Endothelial cell of hepatic sinusoid (primary cell): ENCODE results near the gene HLA-DQB1.
"Not testable (repeated sequence)": the region's sequence is repeated elsewhere in the genome, so short reads cannot be mapped to it uniquely, and the experiment has no call there.

Experiments
- in situ Hi-C: cut with HindIII; loops from 2 replicates; pipeline ENCODE4 v1.10.0; 2017; ENCODE audit warnings: low sequenced_read_pairs

Gene HLA-DQB1

GRCh38 chr6:32666420-32667300, at the start of gene HLA-DQB1:
Gene HLA-DQB1 (minus strand): TSS chr6:32666657. CDS start chr6:32666607, 50 bp downstream.
- in situ Hi-C loops = loop anchor here (5.0 kb wide), 1 partner anchor 76 kb away; the partner anchor contains the start of gene HLA-DQA2

DNA sequence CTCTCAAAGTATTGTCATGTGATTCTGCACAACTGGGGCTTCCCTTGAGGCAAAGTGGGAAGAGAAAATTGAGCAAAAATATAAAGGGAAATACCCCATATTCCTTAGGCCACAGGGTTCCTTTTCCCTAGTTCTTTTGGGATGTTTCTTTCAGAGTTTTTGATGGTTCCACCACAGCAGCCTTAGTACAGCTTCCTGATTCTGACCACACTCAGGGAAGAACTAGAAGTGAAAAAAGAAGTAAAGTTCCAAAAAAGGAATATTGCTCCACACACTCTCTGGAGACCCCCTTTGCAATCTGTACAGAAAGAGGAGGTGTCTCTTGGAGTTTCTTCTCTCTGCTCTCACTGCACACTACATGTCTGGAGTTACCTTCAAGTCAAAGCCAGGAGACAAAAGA, 46.8 kb upstream of the HLA-DQB1 start:
- in situ Hi-C loops = no loop called here

GRCh38 chr6:32709625-32710024, 43.2 kb upstream of the HLA-DQB1 start:
- in situ Hi-C loops = no loop called here

- in situ Hi-C loops = not testable (repeated sequence)
Measured at GRCh38 chr6:32705164-32705563, 38.7 kb upstream of the HLA-DQB1 start.

DNA sequence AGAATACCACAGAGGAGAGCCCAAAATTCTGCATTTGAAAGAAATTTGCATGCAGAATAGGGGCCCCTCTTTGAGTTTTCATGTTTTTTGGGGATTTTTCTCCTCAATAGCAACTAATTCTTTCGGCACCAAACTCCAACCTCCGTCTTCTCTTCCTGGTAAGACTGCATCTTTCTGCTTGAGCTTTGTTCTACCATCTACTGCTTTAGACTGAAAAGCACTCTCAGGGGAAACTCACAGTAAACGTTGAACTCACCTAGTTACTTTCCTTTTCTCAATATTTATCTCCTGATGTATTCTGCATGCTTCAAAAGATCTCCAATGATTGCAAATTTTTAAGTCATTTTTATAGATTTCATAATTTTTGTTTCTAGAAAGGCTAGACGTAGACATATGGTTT, 36.9 kb upstream of the HLA-DQB1 start:
- in situ Hi-C loops = no loop called here

DNA sequence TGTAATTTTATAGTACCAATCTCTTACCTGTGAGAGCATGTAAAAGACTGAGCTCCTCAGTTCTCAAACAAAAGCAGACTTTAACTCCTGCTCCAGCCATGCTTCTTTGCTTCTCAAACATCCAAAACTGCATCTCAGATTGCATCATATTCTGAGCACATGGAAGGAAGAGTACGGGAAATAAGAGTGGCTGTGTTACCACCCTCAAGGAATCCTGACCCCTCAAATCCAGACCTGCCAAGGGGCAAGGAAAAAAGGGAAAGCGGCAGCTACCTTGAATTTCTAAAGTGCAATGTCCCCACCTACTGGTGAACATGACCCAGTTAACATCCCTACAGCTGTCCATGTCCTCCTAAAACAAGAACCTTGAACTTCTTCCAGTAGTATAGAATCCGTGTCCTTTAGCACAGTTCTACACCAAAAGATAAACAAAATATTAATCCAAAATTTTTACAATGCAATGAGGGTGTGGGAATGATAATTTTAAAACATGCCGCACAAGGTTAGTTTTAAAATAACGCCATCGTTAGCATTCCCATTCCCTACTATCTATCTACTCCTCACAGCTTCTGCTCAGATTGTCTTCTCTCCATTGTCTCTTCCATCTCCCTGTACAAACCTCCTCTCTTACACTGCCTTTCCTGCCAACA, 34.1 kb upstream of the HLA-DQB1 start:
- in situ Hi-C loops = no loop called here

- in situ Hi-C loops = no loop called here
Measured at GRCh38 chr6:32697031-32697430, 30.6 kb upstream of the HLA-DQB1 start.

- in situ Hi-C loops = no loop called here
Measured at GRCh38 chr6:32692019-32692418, 25.6 kb upstream of the HLA-DQB1 start.

GRCh38 chr6:32689531-32690501, 23.4 kb upstream of the HLA-DQB1 start:
- in situ Hi-C loops = no loop called here

GRCh38 chr6:32685603-32686002, 19.1 kb upstream of the HLA-DQB1 start:
- in situ Hi-C loops = no loop called here

GRCh38 chr6:32684246-32684645, 17.8 kb upstream of the HLA-DQB1 start:
- in situ Hi-C loops = no loop called here

- in situ Hi-C loops = no loop called here
Measured at GRCh38 chr6:32680055-32680454, 13.6 kb upstream of the HLA-DQB1 start.

DNA sequence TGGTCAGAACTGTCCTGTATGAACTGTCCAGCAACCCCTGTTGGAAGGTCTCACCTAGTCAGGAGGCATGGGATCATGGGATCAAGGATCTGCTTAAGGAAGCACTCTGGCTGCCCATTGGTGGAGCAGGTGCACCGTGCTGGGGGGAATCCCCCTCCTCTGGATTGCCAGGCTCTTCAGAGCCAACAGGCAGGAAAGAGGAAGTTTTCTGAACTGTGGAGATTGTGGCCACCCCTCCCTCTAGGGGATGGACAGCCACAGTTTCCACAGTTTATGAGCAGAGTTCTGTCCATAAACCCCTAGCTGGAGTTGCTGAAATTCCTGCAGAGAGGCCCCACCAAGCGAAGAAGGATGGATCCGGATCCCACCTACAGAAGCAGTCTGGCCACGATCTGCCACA, 13.0 kb upstream of the HLA-DQB1 start:
- in situ Hi-C loops = no loop called here

DNA sequence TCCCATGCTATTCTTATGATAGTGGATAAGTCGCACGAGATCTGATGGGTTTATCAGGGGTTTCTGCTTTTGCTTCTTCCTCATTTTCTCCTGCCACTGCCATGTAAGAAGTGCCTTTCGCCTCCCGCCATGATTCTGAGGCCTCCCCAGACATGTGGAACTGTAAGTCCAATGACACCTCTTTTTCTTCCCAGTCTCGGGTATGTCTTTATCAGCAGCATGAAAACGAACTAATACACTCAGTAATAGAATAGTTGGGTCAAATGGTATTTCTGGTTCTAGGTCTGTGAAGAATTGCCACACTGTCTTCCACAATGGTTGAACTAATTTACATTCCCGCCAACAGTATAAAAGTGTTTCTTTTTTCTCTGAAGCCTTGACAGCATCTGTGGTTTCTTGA, 7.7 kb upstream of the HLA-DQB1 start:
- in situ Hi-C loops = not testable (repeated sequence)

DNA sequence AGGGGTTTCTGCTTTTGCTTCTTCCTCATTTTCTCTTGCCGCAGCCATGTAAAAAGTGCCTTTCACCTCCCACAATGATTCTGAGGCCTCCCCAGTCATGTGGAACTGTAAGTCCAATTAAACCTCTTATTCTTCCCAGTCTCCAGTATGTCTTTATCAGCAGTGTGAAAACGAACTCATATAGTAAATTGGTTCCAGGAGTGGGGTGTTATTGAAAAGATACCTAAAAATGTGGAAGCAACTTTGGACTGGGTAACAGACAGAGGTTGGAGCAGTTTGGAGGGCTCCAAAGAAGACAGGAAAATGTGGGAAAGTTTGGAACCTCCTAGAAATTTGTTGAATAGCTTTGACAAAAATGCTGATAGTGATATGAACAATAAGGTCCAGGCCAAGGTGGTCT, 5.5 kb upstream of the HLA-DQB1 start:
- in situ Hi-C loops = not testable (repeated sequence)

DNA sequence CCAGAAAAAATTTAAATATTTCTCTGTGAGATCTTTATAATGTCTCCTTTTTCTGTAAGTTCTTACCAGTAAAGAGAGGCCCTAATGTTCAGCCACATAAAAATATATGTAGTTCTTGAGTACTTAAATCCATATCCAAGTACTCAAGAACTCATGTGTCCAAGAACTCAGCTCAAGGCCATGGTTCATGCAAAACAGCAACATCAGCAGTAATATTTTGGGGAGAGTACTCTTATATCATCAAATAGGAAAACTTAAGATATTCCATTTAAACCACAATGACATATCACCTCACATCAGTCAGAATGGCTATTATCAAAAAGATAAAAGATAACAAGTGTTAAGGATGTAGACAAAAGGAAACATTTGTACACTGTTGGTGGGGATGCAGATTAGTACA, 3.4 kb upstream of the HLA-DQB1 start:
- in situ Hi-C loops = loop anchor here (5.0 kb wide), 1 partner anchor 72 kb away; the partner anchor contains the start of gene HLA-DQA2

GRCh38 chr6:32669240-32669639, 2.8 kb upstream of the HLA-DQB1 start:
- in situ Hi-C loops = loop anchor here (5.0 kb wide), 1 partner anchor 73 kb away; the partner anchor contains the start of gene HLA-DQA2

GRCh38 chr6:32668226-32668747, 1.8 kb upstream of the HLA-DQB1 start:
- in situ Hi-C loops = loop anchor here (5.0 kb wide), 1 partner anchor 74 kb away; the partner anchor contains the start of gene HLA-DQA2

- in situ Hi-C loops = loop anchor here (5.0 kb wide), 1 partner anchor 77 kb away; the partner anchor contains the start of gene HLA-DQA2
Measured at GRCh38 chr6:32665661-32666060, 796 bp downstream of the HLA-DQB1 start.

DNA sequence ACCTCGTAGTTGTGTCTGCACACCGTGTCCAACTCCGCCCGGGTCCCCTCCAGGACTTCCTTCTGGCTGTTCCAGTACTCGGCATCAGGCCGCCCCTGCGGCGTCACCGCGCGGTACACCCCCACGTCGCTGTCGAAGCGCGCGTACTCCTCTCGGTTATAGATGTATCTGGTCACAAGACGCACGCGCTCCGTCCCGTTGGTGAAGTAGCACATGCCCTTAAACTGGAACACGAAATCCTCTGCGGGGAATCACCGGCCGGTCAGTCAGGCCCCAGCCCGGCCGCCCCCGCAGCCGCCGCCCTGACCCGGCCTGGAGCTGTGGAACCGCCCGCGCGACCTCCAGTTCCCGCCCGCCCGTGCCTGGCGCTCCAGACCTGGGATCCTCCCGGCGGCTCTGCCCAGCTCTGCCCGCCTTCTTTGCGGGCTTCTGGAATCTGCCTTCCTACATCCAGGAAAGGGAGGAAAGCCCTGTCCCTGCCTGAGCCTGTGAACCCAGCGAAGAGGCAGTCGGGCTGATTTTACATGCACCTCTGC, 1.6 kb downstream of the HLA-DQB1 start:
- in situ Hi-C loops = loop anchor here (5.0 kb wide), 1 partner anchor 77 kb away; the partner anchor contains the start of gene HLA-DQA2
